ENCODE measurements around the gene TFF2.

Gene TFF2

GRCh38 chr21:42384156-42384945 lies 33.6 kb upstream of the TFF2 start:
- DNase-seq (ENCODE audit: low spot score) = no peak

GRCh38 chr21:42383331-42383730 lies 32.5 kb upstream of the TFF2 start:
- no peak for DNase-seq (ENCODE audit: low spot score)

GRCh38 chr21:42382915-42383314 lies 32.1 kb upstream of the TFF2 start:
- no peak for DNase-seq (ENCODE audit: low spot score)

- DNase-seq (ENCODE audit: low spot score) = no peak
These were observed 30.7 kb upstream of the TFF2 start for GRCh38 chr21:42381347-42381984.

- no peak for DNase-seq (ENCODE audit: low spot score)
These were observed 28.8 kb upstream of the TFF2 start for GRCh38 chr21:42379426-42380215.

- DNase-seq (ENCODE audit: low spot score) = no peak
These were observed 27.6 kb upstream of the TFF2 start for GRCh38 chr21:42378418-42378817.

- no peak for DNase-seq (ENCODE audit: low spot score)
These were observed 27.2 kb upstream of the TFF2 start for GRCh38 chr21:42377951-42378340.

- DNase-seq (ENCODE audit: low spot score) = no peak
These were observed 26.6 kb upstream of the TFF2 start for GRCh38 chr21:42377211-42377950.

- no peak for DNase-seq (ENCODE audit: low spot score)
These were observed 25.7 kb upstream of the TFF2 start for GRCh38 chr21:42376338-42376982.

GRCh38 chr21:42375966-42376337 lies 25.2 kb upstream of the TFF2 start:
- no peak for DNase-seq (ENCODE audit: low spot score)

GRCh38 chr21:42375506-42375905 lies 24.7 kb upstream of the TFF2 start:
- no peak for DNase-seq (ENCODE audit: low spot score)

- DNase-seq (ENCODE audit: low spot score) = no peak
These were observed 24.2 kb upstream of the TFF2 start for GRCh38 chr21:42374864-42375499.

- no peak for DNase-seq (ENCODE audit: low spot score)
These were observed 23.7 kb upstream of the TFF2 start for GRCh38 chr21:42374457-42374856.

GRCh38 chr21:42373908-42374455 lies 23.2 kb upstream of the TFF2 start:
- DNase-seq (ENCODE audit: low spot score) = no peak

GRCh38 chr21:42373196-42373907 lies 22.6 kb upstream of the TFF2 start:
- DNase-seq (ENCODE audit: low spot score) = no peak

- DNase-seq (ENCODE audit: low spot score) = no peak
These were observed 20.3 kb upstream of the TFF2 start for GRCh38 chr21:42370894-42371654.

GRCh38 chr21:42369821-42370220 lies 19.0 kb upstream of the TFF2 start:
- DNase-seq (ENCODE audit: low spot score) = no peak

- no peak for DNase-seq (ENCODE audit: low spot score)
These were observed 16.8 kb upstream of the TFF2 start for GRCh38 chr21:42367367-42368165.

All from Ammon's horn (tissue), 1 donor.